Common myeloid progenitor, CD34-positive (primary cell): ENCODE measurements around the gene ABTB1.

Source experiments
- CTCF ChIA-PET: fragments of 350-600 bp; sonication (Branson Sonifier 250); formaldehyde crosslinking; loops from one replicate; lab custom pipeline; 2021; ENCODE audit warnings: antibody characterized with exemption; lab: Charles Lee
- POLR2A ChIA-PET: fragments of 350-600 bp; sonication (Branson Sonifier 250); formaldehyde crosslinking; loops from one replicate; lab custom pipeline; 2021; ENCODE audit warnings: antibody characterized with exemption; lab: Charles Lee
- DNase-seq, 3 donors: peaks; one replicate each; pipeline versions ENCODE4 v3.0.0 to v3.0.0-alpha.2; 2013
- H3K27ac ChIP-seq, 2 experiments: 1 replicate in 1 of 2; 2 replicates in 1 of 2; pipeline ENCODE4 v1.7.0; 2013; ENCODE audit warnings: inconsistent platforms in 2 of 2, low read length in 2 of 2, mild to moderate bottlenecking in 2 of 2, low read depth in 1 of 2, moderate library complexity in 1 of 2; ENCODE audit not compliant: severe bottlenecking in 2 of 2, insufficient read depth in 1 of 2, poor library complexity in 1 of 2
- H3K27me3 ChIP-seq, 5 experiments: replicated peaks in 2 of 5; 1 replicate in 3 of 5; 2 replicates in 2 of 5; pipeline versions ENCODE4 v1.6.1 to v1.7.0; 2013; ENCODE audit warnings: low read length in 4 of 5, mild to moderate bottlenecking in 2 of 5, moderate library complexity in 2 of 5, inconsistent platforms in 1 of 5; ENCODE audit not compliant: insufficient read depth in 5 of 5, control insufficient read depth in 4 of 5
- H3K36me3 ChIP-seq, 4 experiments: 1 replicate in 2 of 4; 2 replicates in 2 of 4; pipeline versions ENCODE4 v1.6.1 to v1.7.0; 2013; ENCODE audit warnings: low read length in 3 of 4, control low read depth in 1 of 4, mild to moderate bottlenecking in 1 of 4; ENCODE audit not compliant: control insufficient read depth in 4 of 4, insufficient read depth in 4 of 4
- H3K4me1 ChIP-seq, 4 experiments: 1 replicate in 3 of 4; 2 replicates in 1 of 4; pipeline versions ENCODE4 v1.6.1 to v1.7.1; 2013; ENCODE audit warnings: low read length in 3 of 4, mild to moderate bottlenecking in 3 of 4, control low read depth in 1 of 4, inconsistent platforms in 1 of 4, moderate library complexity in 1 of 4; ENCODE audit not compliant: control insufficient read depth in 4 of 4, insufficient read depth in 4 of 4; ENCODE audit errors: control extremely low read depth in 1 of 4
- H3K4me3 ChIP-seq, 7 experiments: 1 replicate in 4 of 7; 2 replicates in 3 of 7; pipeline versions ENCODE4 v1.5.1 to v1.7.0; 2013; ENCODE audit warnings: mild to moderate bottlenecking in 7 of 7, low read length in 6 of 7, moderate library complexity in 6 of 7, inconsistent platforms in 2 of 7, low read depth in 2 of 7, control low read depth in 1 of 7; ENCODE audit not compliant: insufficient read depth in 4 of 7, control insufficient read depth in 1 of 7; ENCODE audit errors: extremely low read depth in 1 of 7
- H3K9me3 ChIP-seq, 5 experiments: 1 replicate in 4 of 5; 2 replicates in 1 of 5; pipeline versions ENCODE4 v1.6.1 to v1.7.1; 2013; ENCODE audit warnings: low read length in 4 of 5, mild to moderate bottlenecking in 2 of 5, inconsistent platforms in 1 of 5, low read depth in 1 of 5, moderate library complexity in 1 of 5; ENCODE audit not compliant: control insufficient read depth in 4 of 5, insufficient read depth in 2 of 5; ENCODE audit errors: control extremely low read depth in 1 of 5
- WGBS: methylation state at CpG from one replicate; pipeline ENCODE4 v1.1.5; 2013; ENCODE audit not compliant: insufficient coverage; 5-methylcytosine and 5-hydroxymethylcytosine counted together

Gene ABTB1

GRCh38 chr3:127685708-127686511 lies 13.2 kb downstream of the ABTB1 start:
- 94% methylated on average over 4 of the region's 4 CpGs for WGBS
- Histone ChIP-seq H3K36me3 (peaks cover 0 to 18% (median 10%) of the 10 kb centered on the region in 4 experiments), H3K9me3 (no peaks in the 10 kb centered on the region), H3K27me3 (no peaks in the 10 kb centered on the region), H3K27ac (no peak overlapping the region), H3K4me1 (peaks cover 0 to 10% (median 7%) of the 10 kb centered on the region in 4 experiments), H3K4me3 (no peak overlapping the region)
- ChIA-PET CTCF (no interaction called here), POLR2A (no interaction called here)
- no peak for DNase-seq

GRCh38 chr3:127686512-127686894 lies 13.8 kb downstream of the ABTB1 start:
- H3K36me3 ChIP-seq = peaks cover 0 to 24% (median 15%) of the 10 kb centered on the region in 4 experiments
- H3K27me3 ChIP-seq = no peaks in the 10 kb centered on the region
- CTCF ChIA-PET = no interaction called here
- H3K9me3 ChIP-seq = no peaks in the 10 kb centered on the region
- H3K4me1 ChIP-seq = peaks cover 0 to 10% (median 7%) of the 10 kb centered on the region in 4 experiments
- no peak for DNase-seq
- no peak overlapping the region for H3K27ac ChIP-seq
- POLR2A ChIA-PET = no interaction called here
- no peak overlapping the region for H3K4me3 ChIP-seq

GRCh38 chr3:127687228-127687737 lies 14.5 kb downstream of the ABTB1 start:
- no peak overlapping the region for H3K27ac ChIP-seq
- H3K36me3 ChIP-seq = peaks cover 0 to 32% (median 20%) of the 10 kb centered on the region in 4 experiments
- ChIA-PET CTCF (interaction anchor here (1.3 kb wide), 1 partner anchor 137 kb away, joined by 3 read pairs; no protein-coding TSS in a partner anchor), POLR2A (no interaction called here)
- DNase-seq = no peak
- 98% methylated on average over 2 of the region's 2 CpGs for WGBS
- H3K9me3 ChIP-seq = no peaks in the 10 kb centered on the region
- peaks cover 0 to 10% (median 8%) of the 10 kb centered on the region in 4 experiments for H3K4me1 ChIP-seq
- H3K27me3 ChIP-seq = no peaks in the 10 kb centered on the region
- H3K4me3 ChIP-seq = no peak overlapping the region

- WGBS = 100% methylated on average over 2 of the region's 2 CpGs
- Histone ChIP-seq H3K27ac (no peak overlapping the region), H3K4me3 (no peak overlapping the region), H3K36me3 (peaks cover 0 to 39% (median 25%) of the 10 kb centered on the region in 4 experiments), H3K27me3 (no peaks in the 10 kb centered on the region), H3K4me1 (peaks cover 0 to 9% (median 7%) of the 10 kb centered on the region in 4 experiments), H3K9me3 (no peaks in the 10 kb centered on the region)
- DNase-seq = no peak
- ChIA-PET POLR2A (no interaction called here), CTCF (interaction anchor here (1.3 kb wide), 1 partner anchor 136 kb away, joined by 3 read pairs; no protein-coding TSS in a partner anchor)
Observed at GRCh38 chr3:127688022-127688415, 15.3 kb downstream of the ABTB1 start.

- DNase-seq = no peak
- WGBS = 93% methylated on average over 12 of the region's 20 CpGs
- H3K36me3 ChIP-seq = peaks cover 0 to 46% (median 30%) of the 10 kb centered on the region in 4 experiments
- H3K4me3 ChIP-seq = no peak overlapping the region
- H3K27ac ChIP-seq = no peak overlapping the region
- H3K9me3 ChIP-seq = no peaks in the 10 kb centered on the region
- peaks cover 0 to 4% (median 3%) of the 10 kb centered on the region in 4 experiments for H3K4me1 ChIP-seq
- ChIA-PET CTCF (interaction anchor here (0.8 to 1.9 kb wide), 3 partner anchors 55 to 146 kb away, joined by 3 to 4 read pairs (median 3); no protein-coding TSS in a partner anchor), POLR2A (no interaction called here)
- H3K27me3 ChIP-seq = no peaks in the 10 kb centered on the region
Observed at GRCh38 chr3:127688416-127689265, 15.9 kb downstream of the ABTB1 start.

- no peaks in the 10 kb centered on the region for H3K9me3 ChIP-seq
- DNase-seq = no peak
- peaks cover under 1 to 50% (median 31%) of the 10 kb centered on the region in 4 experiments for H3K36me3 ChIP-seq
- ChIA-PET POLR2A (no interaction called here), CTCF (interaction anchor here (0.8 to 1.9 kb wide), 4 partner anchors 54 to 276 kb away, joined by 3 to 5 read pairs (median 4); no protein-coding TSS in a partner anchor)
- no peak overlapping the region for H3K4me3 ChIP-seq
- no peaks in the 10 kb centered on the region for H3K27me3 ChIP-seq
- peaks cover 0 to 2% (median 0%) of the 10 kb centered on the region in 4 experiments for H3K4me1 ChIP-seq
- WGBS = 93% methylated on average over 17 of the region's 19 CpGs
- no peak overlapping the region for H3K27ac ChIP-seq
Observed at GRCh38 chr3:127689266-127689860, 16.6 kb downstream of the ABTB1 start.
